ENCODE measurements around the gene ATG9A. TPM values are rescaled to one million over a fixed set of nuclear protein-coding genes. Genes with fewer than 3 reads are reported as not detected.

Gene ATG9A
- polyA plus RNA-seq, 3 donors, result 24.7 to 55.2 (median 26.3) TPM

- peak within 1 kb of the TSS; percentile 85 for H2AFZ ChIP-seq (ENCODE audit: insufficient read depth, low read depth, low read length, poor library complexity, severe bottlenecking)
- H3K4me2 ChIP-seq (replicated peaks; ENCODE audit: extremely low read depth, low read length, poor library complexity, severe bottlenecking), result peak within 1 kb of the TSS; percentile 98
- Mint-ChIP-seq H3K4me3 (peak within 1 kb of the TSS; percentile 86 to 95), H3K4me1 (peaks cover 68% of the 10 kb centered on the region), H3K27me3 (ENCODE audit: low read depth in 3 of 3) (peaks cover 0 to 2% (median 0%) of the 10 kb centered on the region in 3 donors), H3K27ac (peak within 1 kb of the TSS; percentile 98 to 100 (median 99)), H3K9me3 (no peaks in the 10 kb centered on the region), H3K36me3 (peaks cover 54 to 62% of the 10 kb centered on the region in 2 donors)
- H3K27me3 ChIP-seq (ENCODE audit: control insufficient read depth in 2 of 2, insufficient read depth in 2 of 2, low read length in 2 of 2), result no peaks in the 10 kb centered on the region
- H3K27ac ChIP-seq (ENCODE audit: low read depth in 1 of 2, low read length in 2 of 2), result peak within 1 kb of the TSS; percentile 99
- WGBS (ENCODE audit: insufficient coverage), result under 1% methylated on average over 66 of the region's 69 CpGs
- H3K4me1 ChIP-seq (ENCODE audit: control insufficient read depth in 1 of 2, insufficient read depth in 2 of 2, low read length in 2 of 2), result peaks cover 41 to 69% of the 10 kb centered on the region in 2 donors
- no peak for TF ChIP-seq CTCF (IDR thresholded peaks at IDR 0.05)
- H3K79me2 ChIP-seq (ENCODE audit: insufficient read depth, low read length), result peaks cover 56% of the 10 kb centered on the region
- peaks cover 53 to 65% of the 10 kb centered on the region in 2 donors for H3K36me3 ChIP-seq (replicated peaks in 1 of 2; ENCODE audit: control insufficient read depth in 1 of 2, insufficient read depth in 2 of 2, low read length in 2 of 2)
- peak; percentile 68 to 81 (median 72) for DNase-seq
- no peaks in the 10 kb centered on the region for H3K9me3 ChIP-seq (replicated peaks in 1 of 2; ENCODE audit: control insufficient read depth in 1 of 2, insufficient read depth in 1 of 2, low read length in 2 of 2)
- intact Hi-C loops (cut with micrococcal nuclease), result loop anchor here (1.0 to 10.0 kb wide), 5 partner anchors 40 to 428 kb away; partner anchors contain the start of genes ABCB6 (in 1 of the 2), TUBA4A (in 1 of the 2) and TUBA4B (in 1 of the 2)
- peak within 1 kb of the TSS; percentile 58 to 95 (median 76) for H3K4me3 ChIP-seq (replicated peaks in 1 of 3; ENCODE audit: low read depth in 2 of 3, low read length in 3 of 3)
- peaks cover 70% of the 10 kb centered on the region for H4K20me1 ChIP-seq (ENCODE audit: insufficient read depth, low read length)
- peak within 1 kb of the TSS; percentile 96 for H3K9ac ChIP-seq (ENCODE audit: insufficient read depth, low read length, poor library complexity, severe bottlenecking)
Observed at GRCh38 chr2:219176818-219177551, 52.5 kb downstream of the ATG9A start, which contains the start of gene CNPPD1. Gene CNPPD1, minus strand, starts transcription at chr2:219176925. Its CDS starts 97 bp downstream, at chr2:219176828.

GRCh38 chr2:219175928-219176817, 53.3 kb downstream of the ATG9A start:
- H3K27ac Mint-ChIP-seq, result peak overlapping the region; percentile 77 to 100 (median 86)
- Histone ChIP-seq H3K4me2 (replicated peaks; ENCODE audit: extremely low read depth, low read length, poor library complexity, severe bottlenecking) (peak overlapping the region; percentile 98), H3K4me3 (replicated peaks in 1 of 3; ENCODE audit: low read depth in 2 of 3, low read length in 3 of 3) (peak overlapping the region; percentile 58 to 95 (median 76)), H3K27ac (ENCODE audit: low read depth in 1 of 2, low read length in 2 of 2) (peak overlapping the region; percentile 99), H4K20me1 (ENCODE audit: insufficient read depth, low read length) (peaks cover 70% of the 10 kb centered on the region), H3K9me3 (replicated peaks in 1 of 2; ENCODE audit: control insufficient read depth in 1 of 2, insufficient read depth in 1 of 2, low read length in 2 of 2) (no peaks in the 10 kb centered on the region), H3K27me3 (ENCODE audit: control insufficient read depth in 2 of 2, insufficient read depth in 2 of 2, low read length in 2 of 2) (no peaks in the 10 kb centered on the region), H3K36me3 (replicated peaks in 1 of 2; ENCODE audit: control insufficient read depth in 1 of 2, insufficient read depth in 2 of 2, low read length in 2 of 2) (peaks cover 50 to 65% of the 10 kb centered on the region in 2 donors), H2AFZ (ENCODE audit: insufficient read depth, low read depth, low read length, poor library complexity, severe bottlenecking) (peak overlapping the region; percentile 85), H3K4me1 (ENCODE audit: control insufficient read depth in 1 of 2, insufficient read depth in 2 of 2, low read length in 2 of 2) (peaks cover 33 to 61% of the 10 kb centered on the region in 2 donors), H3K9ac (ENCODE audit: insufficient read depth, low read length, poor library complexity, severe bottlenecking) (peak overlapping the region; percentile 96), H3K79me2 (ENCODE audit: insufficient read depth, low read length) (peaks cover 56% of the 10 kb centered on the region)
- peaks cover 64% of the 10 kb centered on the region for H3K4me1 Mint-ChIP-seq
- H3K9me3 Mint-ChIP-seq, result no peaks in the 10 kb centered on the region
- peaks cover 54 to 62% of the 10 kb centered on the region in 2 donors for H3K36me3 Mint-ChIP-seq
- no peak for TF ChIP-seq CTCF (IDR thresholded peaks at IDR 0.05)
- WGBS (ENCODE audit: insufficient coverage), result under 1% methylated on average over 38 of the region's 45 CpGs
- peak; percentile 30 to 63 (median 44) for DNase-seq
- peaks cover 0 to 2% (median 0%) of the 10 kb centered on the region in 3 donors for H3K27me3 Mint-ChIP-seq (ENCODE audit: low read depth in 3 of 3)
- peak overlapping the region; percentile 86 to 95 for H3K4me3 Mint-ChIP-seq
- intact Hi-C loops (cut with micrococcal nuclease), result loop anchor here (5.0 to 10.0 kb wide), 4 partner anchors 41 to 429 kb away; partner anchors contain the start of genes ABCB6 (in 1 of the 2), TUBA4A (in 1 of the 2) and TUBA4B (in 1 of the 2)
